ELF-1 (cell line): Measurements from ENCODE around the gene MARCHF6.
"Not testable (repeated sequence)": the region's sequence is repeated elsewhere in the genome, so short reads cannot be mapped to it uniquely, and the experiment has no call there.

Experiments
- DNase-seq: peaks from one replicate; pipeline ENCODE4 v3.0.0-alpha.2; 2016; ENCODE audit warnings: low read depth, low spot score

MARCHF6 gene

DNA sequence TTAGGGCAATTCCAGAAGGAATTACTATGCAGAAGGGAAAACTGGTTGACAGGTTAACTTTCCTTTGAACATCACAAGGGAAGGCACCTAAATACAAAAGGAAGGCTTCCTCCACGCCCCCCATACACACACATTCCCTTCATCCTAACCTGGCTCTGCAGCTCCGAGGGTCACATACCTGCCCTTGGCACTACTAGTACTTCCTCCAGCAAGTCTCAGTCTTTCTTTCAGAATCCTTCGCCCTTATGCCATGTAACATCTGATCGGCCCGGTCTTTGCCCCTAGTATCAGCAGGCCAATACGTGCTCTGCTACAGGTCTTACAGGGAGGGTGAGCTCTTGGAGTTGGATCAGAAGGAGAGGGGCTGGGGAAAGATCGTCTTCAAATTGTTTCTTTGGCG lies 1.6 kb upstream of the MARCHF6 start:
- peak; percentile 31 for DNase-seq

DNA sequence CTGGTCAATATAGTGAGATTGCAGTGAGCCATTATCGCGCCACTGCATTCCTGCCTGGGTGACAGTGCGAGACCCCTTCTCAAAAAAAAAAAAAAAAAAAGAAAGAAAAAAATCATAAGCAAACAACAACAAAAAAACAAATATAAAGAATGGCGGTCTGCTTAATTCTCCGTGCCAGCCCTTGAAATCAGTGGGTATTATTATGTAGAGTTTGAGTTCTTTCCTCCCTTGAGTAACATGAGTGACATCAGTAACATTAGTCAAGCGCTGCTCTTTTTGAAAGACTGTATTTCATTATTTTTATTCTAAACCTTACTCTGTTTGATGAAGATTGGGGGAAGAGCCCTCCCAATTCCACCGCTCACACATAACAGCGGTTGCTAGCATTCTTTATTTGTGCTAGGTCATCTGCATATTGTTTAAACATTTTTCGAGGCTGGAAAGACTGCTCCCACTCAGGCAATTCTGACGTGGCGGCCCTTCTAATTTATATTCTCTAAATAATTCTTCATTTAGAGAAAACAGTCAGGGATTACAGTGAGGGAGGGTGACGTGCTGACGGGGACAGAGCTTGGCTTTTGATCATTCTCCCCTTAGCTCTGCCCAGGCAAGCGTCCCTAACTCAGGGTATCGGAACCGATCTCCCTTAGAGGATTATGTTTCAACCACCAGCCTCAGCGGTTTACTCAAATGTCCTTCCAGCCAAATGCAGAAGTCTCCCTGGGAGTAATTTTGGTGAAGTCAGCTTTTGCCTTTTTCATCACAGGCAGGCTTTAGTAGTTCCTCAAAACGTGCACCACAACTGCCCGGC lies 860 bp upstream of the MARCHF6 start:
- no peak for DNase-seq

DNA sequence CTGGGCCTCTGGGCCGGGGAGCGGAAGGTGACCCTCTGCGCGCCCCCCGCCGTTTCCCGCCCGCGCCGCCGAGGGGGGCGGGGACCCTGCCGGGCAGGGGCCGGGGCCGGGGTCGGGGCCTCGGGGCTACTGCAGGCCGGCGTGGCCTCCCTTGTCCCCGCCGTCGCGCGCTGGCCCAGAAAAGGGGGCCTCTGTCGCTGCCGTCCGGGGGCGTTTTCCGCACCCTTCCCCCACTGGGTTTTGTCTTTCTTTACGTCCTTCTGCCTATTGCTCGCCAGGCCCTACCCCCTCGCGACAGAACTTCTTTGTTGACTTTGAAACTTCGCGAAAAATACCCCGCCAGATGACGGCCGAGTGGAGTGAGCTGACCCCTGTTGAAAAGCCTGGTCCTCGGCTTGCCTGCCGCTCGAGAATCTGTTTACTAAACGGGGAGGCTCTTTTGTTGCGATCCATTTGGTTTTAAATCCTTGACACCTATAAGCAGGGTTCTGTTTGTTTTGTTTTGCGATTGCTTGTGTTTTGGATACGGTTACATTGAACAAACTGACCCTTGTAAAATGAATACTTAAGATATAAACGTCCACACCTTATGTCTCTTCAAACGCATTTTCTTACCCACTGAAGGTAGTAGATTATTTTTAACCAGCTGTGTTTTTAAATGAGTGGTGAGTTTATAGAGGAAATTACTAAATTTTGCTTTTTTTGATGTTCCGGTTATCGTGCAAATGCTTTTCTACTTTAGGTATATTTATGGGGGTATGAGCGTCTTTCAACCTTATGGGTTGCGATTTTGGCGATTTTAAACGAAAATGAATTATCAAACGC lies 765 bp downstream of the MARCHF6 start:
- peak; percentile 75 for DNase-seq

DNA sequence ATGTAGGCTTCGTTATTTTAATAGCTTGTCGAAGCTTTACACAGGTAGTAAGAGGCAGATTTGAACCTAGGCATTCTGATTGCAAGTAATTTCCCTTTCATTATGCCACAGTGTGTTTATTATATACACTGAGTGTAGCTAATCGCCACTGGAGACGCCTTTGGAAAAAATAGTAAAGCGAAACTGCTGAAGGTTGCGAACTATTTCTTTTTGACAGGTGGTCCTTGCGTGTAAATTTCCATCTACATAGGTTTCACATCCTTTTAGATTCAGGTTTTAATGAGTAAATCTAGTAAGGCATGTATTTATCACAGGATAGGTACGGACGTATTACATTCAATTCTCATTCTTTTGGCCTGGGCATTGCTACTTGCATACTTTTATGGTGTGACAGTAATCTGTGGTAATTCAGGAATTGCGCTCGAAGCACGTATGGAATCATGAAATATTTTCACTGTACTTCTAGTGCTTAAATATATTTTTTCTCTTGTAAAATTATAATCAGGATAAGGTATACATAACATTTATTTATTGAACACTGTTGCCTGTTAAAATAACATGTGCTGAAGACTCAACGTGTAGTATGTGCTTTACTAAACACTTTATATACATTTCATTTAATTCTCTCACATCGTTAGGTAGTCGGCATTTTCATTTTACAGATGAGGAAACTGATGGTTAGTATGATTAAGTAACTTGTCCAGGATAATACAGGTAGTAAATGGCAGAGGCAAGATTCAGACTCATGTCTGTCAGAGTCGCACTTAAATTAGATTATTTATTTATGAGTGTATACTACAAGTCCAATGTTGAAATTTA lies 1.8 kb downstream of the MARCHF6 start:
- no peak for DNase-seq

DNA sequence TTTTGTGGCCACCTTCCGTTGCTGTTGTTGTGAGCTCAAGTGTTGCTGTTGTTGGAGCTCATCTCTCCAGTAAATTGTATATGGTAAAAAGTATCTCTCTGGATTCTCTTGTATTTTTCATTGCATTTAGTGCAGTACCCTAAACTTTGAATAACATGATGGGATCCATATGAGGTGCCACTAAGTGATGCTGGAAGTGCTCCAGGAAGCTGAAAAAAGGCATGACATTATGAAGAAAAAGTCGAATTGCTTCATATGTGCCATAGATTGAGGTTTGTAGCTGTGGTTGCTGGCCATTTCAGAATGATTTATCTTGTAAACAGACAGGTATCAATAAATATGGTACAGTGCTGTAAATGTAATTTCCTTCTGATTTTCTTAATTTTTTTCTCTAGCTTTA lies 5.5 kb downstream of the MARCHF6 start:
- DNase-seq, result no peak

DNA sequence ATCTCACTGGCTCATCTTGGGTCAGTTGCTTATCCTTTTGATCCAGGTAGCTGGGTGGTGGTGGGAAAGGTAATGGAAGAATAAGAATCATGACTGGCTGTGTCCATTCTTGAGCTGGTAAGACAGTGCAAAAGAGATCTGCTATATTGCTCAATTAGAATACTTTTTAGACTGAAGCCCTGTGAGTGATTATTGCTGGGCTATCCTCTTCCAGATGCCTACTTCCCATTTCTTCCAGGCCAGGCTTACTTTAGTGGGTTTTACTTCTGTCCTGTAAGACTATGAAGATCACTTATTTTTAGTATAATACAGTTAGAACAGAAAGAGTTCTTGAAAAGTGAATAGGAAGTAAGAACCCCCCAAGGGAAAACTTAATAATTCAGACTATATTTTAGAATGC lies 7.2 kb downstream of the MARCHF6 start:
- DNase-seq, result no peak

DNA sequence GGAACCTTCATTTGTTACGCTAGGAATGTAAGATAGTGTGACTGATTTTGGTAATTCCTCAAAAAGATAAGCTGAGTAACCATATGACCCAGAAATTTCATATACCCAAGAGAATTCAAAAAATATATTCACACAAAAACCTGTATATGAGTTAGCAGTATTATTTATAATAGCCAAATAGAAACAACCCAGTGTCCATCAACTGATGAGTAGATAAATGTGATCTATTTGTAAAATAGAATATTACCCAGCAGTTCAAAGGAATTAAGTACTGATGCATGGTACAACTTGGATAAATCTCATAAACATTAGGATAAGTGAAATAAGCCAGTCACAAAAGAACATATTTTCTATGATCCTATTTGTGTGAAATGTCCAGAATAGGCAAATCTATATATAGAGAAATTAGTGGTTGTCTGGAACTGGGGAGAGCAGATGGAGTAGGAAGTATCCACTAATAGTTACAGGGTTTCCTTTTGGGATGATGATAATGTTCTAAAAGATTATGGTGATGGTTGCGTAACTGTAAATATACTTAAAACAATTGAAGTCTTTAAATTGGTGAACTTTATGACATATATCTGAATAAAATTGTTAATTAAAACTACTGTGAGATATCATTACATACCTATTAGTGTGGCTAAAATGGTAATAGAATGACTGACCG lies 10.2 kb downstream of the MARCHF6 start:
- DNase-seq, result no peak

DNA sequence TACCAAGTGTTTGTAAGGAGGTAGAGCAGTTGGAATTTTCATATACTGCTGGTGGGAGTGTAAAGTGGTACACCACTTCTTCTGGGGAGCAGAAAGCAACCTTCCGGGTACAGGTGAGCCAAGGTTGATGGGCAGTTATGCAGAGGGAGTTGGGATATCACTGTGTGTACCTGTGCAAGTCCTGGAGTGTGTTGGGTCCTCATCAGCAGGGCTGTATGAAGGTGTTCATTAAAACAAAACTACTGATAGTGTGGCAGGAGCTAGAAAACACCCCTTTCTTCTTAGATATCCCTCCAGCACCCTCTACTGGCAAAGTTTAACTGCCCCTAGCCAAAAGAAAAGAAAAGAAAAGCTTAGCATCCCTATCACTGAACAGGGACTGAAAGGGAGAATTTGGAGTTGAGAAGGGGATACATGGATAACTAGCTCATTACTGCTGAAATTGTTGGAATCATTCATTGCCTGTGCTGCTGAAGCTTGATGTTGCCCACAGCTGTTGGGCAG lies 10.7 kb downstream of the MARCHF6 start:
- DNase-seq, result peak; percentile 35

DNA sequence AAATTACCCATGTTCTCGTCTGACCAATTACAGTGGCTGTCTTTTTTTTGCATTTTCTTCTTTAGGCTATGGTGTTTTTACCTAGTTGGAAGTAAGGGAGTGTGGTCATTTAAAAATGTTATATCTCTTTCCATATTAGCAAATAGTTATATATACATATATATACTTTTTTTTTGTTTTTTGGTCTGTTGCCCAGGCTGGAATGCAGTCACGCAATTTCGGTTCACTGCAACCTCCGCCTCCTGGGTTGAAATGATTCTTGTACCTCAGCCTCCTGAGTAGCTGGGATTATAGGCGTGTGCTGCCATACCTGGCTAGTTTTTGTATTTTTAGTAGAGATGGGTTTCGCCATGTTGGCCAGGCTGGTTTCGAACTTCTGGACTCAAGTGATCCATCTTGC lies 12.3 kb downstream of the MARCHF6 start:
- no peak for DNase-seq

DNA sequence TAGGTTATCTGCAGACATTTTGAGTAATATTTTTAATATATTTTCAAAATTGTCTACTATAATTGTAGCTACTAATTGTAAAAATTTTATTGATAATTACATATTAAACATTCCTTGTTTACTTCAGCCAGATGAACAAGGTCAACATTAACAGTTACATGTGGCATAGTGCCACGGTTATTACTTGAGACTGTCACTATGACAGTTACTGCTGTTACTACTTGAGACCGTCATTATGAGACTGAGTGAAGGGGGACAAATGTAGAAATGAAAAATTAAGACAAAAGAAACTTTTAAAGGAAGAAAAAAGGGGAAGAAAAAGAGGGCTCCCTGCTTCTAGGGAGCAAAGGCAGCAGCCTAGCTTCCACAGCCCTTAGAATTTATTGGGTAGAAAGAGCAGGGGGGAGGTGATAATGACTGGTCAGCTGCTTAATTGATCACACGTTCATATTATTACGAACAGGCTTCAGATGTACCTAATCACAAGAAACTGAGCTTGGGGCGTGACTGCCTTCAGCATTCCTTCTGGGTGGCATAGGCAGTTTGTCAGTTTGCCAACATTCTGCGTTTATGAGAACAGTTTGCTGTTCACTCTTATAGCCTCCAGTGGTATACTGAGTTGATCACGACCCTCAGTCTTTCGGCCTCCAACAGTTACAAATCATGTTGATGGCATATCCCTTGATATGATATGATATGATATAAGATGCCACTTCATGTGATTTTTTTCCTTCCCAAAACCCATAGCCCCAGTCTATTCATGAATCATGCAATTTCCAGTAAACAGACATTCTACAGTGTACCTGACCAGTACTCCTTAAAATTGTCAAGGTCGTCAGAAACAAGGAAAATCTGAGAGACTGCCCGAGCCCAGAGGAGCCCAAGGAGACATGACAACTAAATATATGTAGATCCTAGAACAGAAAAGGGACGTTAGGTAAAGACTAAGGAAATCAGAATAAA lies 13.1 kb downstream of the MARCHF6 start:
- no peak for DNase-seq

DNA sequence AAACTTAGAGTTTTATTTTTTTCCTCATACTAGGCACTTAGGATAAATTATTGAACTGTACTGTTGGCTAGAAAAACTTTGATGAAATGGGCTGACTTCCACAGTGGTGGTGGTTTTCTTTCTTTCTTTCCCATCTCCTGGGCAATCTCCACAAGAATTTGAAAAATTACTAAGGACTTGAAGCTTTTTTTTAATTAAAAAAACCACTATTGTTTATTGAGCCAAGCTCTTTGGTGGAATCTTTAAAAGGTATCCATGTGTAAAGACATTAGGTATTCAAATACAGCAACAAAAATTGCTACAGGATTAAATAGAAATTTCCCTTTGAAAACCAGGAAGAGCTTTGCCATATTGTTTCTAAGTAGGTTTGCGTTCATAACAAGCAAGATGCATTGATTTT lies 14.1 kb downstream of the MARCHF6 start:
- no peak for DNase-seq

DNA sequence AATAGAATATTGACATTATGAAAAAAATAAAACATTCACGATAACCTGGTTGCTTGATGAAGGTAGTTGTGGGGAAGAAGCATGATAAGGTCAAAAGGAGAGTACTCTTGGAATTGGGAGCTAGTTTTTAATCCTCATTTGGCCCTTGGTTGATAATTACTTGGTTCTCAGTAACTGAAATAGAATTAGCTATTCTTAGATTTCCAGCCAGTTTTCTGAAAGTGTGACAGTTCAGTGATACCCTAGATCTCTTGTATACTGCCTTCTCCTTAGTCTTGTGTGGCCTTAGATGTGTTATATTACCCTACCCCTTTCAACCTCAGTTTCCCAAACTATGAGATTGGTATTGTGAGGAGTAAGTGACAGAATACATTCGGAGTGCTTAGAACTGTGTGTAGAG lies 17.4 kb downstream of the MARCHF6 start:
- no peak for DNase-seq

DNA sequence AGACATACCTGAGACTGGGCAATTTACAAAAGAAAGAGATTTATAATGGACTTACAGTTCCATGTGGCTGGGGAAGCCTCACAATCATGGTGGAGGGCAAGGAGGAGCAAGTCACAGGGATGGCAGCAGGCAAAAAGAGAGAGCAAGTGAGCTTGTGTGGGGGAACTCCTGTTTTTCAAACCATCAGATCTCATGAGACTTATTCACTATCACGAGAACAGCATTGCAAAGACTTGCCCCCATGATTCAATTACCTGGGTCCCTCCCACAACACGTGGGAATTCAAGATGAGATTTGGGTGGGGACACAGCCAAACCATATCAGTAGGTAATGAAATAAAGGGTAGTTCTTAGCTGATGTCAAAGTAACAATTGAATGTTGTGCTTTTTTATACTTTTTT lies 17.9 kb downstream of the MARCHF6 start:
- not testable (repeated sequence) for DNase-seq

DNA sequence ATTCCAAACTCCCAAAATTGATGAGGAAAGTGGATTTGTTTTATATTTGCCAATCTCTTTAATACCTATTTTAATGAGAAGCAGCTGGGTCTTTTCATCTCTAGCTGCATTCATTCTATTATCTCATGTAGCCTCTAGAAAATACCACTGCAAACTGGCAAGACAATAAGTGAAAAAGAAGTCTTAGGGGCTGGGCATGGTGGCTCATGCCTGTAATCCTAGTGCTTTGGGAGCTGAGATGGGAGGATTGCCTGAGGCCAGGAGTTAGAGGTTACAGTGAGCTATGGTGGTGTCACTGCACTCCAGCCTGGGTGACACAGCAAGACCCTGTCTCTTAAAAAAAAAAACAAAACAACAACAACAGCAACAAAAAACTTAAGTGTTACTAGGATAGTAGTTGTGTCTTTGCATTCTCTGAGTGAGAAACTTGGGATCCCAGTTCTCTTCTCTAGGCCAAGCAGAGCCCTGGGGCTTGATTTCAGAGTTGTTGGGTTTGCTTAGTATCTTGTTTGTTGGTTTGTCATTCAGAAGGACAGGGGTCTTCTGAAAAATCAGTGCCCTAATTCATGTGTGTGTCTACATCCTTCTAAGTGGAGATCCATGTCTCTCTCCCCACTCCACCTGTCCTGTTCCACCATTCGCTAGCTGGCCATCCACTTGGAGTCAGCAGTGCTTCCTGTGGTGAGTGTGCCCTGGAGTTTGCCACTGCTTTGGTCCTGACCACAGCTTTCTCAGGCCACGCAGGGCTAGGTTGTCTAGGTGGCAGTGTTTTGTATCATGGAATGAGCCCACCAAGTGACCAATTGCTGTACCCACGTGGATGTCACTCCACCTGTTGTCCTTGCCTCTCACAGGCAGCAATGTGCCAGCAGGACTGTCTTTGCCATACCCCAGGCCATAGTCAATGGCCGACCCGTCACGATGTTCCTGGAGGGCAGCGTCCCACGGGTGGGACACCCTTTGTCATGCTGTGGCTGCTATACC lies 19.5 kb downstream of the MARCHF6 start:
- no peak for DNase-seq

DNA sequence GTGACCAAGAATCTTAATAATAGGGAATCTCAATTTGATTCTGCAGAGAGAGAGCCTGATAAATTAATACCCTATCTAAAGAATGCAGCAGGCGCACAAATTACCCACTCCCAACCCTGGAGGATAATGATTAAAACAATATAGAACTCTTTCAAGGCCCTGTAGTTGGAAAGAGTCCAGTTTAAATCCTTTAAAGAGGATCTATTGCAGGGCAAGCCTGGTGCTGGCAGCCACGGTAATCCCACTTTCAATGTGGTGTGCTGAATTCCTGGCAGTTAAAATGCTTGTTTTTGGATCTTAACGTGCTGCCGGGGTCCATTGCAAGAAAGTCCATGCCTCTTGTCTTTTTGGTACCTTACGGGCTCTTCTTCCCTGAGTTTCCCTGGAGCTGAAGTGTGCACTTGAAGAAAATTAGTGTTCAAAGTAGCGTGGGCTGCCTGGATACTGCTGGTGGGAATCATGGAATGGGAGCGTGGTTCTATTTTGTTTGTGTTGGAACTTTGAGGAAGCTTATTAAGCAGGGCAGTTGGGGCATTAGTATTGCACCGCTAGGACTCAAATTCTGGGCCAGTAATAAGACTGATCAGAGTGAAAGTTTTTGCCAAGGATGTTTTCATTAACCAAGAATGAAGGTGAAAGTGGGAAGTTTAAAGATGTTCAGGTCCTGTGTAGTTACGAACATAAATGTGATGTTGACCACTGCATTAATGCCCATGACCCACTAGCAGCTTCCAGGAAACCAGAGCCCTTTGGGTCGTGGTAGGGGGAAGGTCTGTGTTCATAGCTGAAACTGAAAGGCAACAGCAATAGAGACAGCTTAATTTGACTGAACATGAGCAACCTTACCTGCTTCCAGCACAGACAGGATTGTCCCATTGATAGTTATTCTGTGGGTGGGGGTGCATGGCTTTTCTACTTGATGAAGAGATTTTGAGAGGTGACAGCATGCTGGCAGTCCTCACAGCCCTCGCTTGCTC lies 20.8 kb downstream of the MARCHF6 start:
- no peak for DNase-seq

DNA sequence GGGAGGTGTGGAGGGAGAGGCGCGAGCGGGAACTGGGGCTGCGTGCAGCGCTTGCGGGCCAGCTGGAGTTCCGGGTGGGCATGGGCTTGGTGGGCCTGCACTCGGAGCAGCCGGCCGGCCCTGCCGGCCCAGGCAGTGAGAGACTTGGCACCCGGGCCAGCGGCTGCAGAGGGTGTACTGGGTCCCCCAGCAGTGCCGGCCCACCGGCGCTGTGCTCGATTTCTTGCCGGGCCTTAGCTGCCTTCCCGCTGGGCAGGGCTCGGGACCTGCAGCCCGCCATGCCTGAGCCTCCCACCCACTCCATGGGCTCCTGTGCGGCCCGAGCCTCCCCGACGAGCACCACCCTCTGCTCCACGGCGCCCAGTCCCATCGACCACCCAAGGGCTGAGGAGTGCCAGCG lies 21.7 kb downstream of the MARCHF6 start:
- not testable (repeated sequence) for DNase-seq

DNA sequence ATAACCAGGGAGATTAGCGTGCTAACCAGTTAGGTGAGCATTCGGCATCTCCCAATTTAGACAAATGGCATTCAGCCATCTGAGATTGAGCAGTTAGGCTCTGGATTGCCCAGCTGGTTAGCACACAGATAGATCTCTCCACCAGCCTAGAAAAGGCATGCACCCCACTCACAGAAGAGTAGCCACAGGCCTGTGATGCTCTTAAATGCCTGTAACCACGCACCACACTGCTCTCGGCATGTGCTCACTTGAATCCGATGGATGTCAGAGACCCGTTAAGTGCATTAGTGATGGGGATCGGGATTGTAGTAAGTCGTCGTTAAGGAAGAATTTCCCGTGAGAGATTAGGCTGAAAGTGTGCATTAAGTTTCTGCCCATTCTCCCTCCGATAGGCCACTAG lies 23.0 kb downstream of the MARCHF6 start:
- no peak for DNase-seq

DNA sequence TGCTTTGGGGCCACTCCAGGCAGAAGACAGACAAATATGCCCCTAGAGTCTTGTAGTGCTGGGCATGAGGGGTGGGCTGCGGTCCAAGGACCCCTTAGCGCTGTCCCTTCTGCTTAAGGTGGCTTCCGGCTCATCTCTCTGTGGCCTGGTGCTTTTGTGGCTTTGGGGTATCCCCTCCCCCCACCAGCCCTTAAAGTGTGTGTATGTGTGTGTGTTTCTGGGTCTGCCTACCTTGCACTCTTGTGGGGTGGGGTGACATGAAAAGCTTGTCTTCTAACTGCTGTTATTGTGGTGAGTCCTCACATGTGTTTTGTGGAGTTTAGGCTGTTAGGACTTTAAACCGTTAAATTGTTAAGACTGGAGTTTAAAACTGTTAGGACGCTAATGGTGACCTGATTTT lies 23.6 kb downstream of the MARCHF6 start:
- no peak for DNase-seq
